OCI-M2 (cell line): ENCODE measurements around the gene PPP4C.

ENCODE experiments used
- DNase-seq: peaks from one replicate; lab custom pipeline; 2025; ENCODE audit not compliant: unreplicated experiment; lab: John Stamatoyannopoulos, UW

Gene PPP4C

DNA sequence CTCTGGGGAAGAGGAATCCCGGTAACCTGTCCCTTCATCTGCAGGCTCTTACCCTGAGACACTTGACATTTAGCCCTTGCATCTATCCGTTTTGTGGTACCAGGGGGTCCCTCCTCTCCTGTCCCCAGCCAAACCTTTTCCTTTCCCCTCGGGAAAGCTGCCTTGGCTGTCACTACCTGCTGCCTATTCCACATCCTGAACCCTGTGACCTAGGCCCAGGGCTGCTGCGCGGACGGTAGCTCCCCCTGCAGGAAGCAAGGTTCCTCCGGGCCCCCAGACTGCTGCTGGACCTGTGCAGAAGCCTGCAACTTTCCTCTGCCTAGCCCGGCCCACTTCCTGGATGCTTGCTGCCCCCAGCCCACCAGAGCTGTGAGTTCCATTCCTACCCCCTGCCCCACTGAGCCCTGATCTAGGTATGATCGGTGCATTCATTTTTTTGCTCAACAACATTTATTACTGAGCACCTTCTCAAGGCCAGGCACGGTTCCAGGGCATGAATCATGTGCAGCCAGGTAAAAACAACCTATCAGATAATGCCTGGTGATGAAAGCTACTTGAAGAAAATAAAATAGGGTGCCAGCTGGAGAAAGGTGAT lies 20.7 kb upstream of the PPP4C start:
- DNase-seq, result no peak

DNA sequence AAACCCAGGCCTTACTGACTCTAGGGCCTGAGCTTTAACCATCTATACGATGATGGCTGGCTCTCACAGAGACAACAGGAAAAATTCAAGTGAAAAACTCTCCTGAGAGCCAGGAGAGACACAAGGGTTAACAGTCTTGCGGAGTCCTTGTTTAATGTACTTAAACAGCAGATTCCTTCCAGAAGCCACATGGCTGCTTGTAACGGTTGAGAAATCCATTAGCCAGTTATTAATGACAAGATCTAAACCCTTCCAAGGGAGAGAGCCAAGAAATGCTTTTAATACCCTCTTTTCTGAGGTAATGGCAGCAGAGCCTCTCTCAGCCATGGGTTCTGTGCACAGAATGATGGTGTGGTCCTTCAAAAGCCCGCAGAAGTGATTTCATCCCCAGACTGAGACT lies 15.4 kb upstream of the PPP4C start:
- no peak for DNase-seq

DNA sequence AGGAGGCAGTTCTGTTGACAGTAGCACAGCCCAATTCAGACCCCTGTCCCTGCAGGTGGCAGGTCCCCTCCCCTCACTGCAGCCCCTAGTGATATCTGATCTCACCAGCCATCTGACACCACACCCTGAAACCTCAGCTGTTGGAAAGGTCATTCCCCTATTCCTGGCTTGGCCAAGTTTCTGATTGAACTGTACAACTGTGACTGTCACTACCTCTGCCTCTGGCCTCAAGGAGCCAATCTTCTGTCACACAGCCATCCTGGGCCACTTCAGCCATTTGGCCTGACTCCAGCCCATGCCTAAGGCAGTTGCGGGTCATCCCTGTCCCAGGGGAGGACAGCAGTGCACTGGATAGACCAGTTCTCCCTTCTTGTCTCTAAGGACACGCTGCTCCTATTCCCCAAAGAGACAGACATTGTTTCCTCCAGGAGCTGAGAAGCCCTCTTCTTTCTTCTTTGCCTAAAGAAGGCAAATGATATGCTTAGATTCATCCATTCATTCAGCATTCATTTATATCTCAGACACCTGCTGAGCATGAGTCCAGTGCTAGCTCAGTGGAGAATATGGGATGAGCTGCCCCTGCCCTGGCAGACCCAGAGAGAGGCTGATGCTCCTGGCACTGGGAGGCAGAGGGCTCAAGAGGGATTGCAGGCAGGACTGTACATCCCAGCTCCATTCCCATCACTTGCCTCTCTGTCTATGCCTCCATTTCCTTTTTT lies 14.8 kb upstream of the PPP4C start:
- no peak for DNase-seq

DNA sequence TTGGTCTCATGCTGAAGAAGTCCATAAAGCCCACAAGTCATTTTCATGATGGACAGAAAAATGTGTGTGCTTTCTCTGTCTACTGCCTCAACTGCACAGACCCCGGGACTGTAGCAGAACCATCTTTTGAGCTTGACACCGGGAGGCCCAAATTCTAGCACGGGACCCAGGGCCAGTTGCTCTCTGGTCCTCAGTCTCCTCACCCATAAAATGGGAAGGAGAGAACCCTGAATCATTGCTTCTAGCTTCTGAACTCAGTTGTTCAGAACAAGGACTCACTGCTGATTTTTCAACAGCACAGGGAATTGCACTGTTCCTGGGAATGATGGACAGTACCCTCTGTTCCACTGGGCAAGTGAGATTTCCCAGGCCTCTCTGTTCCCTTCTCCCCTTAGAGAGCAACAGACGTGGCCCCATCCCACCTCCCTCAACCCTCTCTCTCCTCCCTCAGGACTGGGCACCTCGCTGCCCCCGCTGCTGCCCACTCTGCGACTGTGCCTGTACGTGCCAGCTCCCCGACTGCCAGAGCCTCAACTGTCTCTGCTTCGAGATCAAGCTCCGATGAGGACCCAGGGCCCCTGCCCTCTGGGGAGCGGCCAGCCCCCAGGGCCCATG lies 12.4 kb upstream of the PPP4C start:
- no peak for DNase-seq

DNA sequence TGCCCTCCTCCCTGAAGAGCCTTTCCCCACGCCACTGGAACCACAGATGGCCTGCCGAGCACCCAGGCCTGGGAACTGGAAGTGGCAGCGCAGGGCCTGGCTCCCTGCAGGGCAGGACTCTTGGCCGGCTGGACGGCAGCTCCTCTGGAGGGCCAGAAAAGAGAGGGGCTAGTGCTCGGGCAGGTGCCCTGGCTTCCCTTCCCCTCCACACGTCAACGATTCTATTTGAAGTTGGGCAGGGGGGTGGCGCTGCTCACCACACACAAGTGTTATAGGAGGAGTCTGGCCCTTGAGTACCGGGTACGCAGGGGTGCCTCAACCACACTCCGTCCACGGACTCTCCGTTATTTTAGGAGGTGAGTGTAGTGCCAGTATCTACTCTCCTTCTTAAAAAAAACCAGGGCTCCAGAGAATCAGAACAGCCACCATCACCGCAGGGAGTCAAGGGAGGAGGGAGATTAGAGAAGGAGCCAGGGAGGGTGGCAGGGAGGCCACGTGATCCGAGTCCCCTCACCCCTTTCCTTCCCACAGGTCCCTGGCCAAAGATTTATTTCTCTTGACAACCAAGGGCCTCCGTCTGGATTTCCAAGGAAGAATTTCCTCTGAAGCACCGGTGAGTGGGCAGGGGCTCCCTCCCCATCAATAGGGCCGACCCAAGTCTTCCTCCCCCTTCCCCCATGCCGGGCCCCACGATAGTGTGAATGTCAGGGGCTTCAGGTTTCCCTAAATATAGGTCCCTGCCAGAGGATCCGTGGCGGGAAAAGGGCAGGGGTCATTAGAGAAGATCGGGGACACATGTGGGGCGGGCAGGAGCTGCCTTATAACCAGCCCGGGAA lies 11.7 kb upstream of the PPP4C start:
- DNase-seq, result no peak

DNA sequence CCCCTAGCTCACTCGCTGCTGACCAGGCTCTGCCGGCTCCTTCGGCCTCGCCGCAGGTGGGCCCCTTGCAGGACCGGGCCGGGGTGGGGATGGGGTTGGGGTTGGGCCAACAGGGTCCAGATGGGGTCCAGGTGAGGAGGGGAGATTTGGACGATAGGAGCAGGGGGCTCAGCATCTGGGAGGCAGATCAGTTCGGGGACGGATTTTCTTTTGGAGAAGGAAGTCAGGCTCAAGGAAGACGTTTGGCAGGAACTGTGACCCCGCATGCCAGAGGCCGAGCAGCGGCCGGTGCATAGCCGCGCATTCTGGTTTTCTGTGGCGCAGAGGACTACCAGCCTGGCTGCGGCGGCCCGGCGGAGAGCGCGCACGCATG lies 11.1 kb upstream of the PPP4C start:
- DNase-seq, result no peak

DNA sequence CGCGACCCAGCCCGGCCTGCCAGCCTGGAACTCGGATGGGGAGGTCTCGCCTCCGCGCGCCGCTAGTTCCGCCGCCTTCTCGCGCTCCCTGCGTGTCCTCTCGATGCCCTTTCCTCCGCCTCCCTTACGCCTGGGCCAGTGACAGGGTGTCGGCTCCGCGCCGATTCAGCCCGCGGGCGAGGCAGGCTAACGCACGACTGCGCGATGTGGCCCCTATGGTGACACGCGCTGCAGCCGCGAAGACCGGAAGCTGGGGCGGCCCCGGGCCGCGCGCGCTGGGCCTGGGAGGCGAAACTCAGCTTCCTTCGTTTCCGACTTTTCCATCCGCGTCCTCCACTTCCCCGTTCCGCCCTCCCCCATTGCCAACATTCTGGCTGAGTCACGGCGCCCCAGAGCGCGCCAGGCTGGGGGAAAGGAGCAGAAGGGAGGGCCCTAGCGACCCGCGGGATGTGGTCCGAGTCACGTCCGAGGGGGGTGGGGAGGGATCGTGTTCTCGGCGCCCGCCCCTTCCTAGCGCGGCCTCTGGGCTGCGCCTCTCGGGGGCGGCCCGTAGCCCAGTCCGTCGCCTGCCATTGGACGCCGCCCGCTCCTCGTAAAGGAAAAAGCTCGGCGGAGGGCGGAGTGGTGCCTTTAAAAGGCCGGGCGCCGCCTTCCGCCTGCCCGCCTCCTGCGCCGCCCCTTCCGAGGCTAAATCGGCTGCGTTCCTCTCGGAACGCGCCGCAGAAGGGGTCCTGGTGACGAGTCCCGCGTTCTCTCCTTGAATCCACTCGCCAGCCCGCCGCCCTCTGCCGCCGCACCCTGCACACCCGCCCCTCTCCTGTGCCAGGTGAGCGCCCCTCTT lies 10.5 kb upstream of the PPP4C start, which contains the start of gene ALDOA:
ALDOA (plus strand) TSS at position 659 of the 841 bp plus-strand sequence. CDS start 1,138 bp downstream, outside the sequence.
- DNase-seq, result peak; percentile 50

DNA sequence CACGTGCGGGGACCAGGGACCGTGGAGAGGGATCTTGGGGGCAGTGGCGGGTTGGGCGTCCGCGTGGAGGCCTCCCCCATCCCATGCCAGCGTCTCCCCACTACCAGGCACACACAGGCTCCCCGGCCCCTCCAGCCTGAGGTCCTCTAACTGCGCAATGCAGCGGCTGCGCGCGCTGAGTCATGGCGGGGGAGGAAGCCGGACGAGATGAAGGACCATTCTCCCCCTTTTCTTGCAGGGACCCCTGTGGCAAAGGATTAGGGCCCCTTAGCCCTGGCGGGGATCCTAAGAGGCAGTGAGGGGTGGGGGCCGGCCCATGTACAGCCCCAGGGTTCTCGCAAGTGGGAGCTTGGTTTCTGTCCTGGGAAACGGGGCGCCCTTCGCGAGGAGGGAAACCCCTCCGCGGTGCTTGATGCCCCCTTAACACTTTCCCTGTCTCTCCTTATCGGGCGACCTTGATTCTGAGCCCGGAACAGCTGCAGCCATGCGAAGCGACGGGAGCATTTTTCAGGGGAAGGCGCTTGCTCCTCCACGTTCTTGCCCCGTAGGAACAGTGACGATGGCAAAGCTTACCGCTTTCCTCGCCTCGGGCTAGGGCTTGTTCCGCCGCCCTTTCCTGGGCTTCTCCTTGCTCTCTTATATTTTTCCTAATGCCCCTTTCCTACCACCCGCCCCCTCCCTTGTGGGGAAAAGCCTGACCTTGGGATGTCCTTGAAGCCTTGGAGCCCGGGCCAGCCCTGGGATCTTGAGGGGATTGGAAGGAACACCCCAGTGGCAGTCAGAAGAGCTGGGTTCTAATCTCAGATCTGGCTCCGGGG lies 9.6 kb upstream of the PPP4C start:
- DNase-seq, result no peak

DNA sequence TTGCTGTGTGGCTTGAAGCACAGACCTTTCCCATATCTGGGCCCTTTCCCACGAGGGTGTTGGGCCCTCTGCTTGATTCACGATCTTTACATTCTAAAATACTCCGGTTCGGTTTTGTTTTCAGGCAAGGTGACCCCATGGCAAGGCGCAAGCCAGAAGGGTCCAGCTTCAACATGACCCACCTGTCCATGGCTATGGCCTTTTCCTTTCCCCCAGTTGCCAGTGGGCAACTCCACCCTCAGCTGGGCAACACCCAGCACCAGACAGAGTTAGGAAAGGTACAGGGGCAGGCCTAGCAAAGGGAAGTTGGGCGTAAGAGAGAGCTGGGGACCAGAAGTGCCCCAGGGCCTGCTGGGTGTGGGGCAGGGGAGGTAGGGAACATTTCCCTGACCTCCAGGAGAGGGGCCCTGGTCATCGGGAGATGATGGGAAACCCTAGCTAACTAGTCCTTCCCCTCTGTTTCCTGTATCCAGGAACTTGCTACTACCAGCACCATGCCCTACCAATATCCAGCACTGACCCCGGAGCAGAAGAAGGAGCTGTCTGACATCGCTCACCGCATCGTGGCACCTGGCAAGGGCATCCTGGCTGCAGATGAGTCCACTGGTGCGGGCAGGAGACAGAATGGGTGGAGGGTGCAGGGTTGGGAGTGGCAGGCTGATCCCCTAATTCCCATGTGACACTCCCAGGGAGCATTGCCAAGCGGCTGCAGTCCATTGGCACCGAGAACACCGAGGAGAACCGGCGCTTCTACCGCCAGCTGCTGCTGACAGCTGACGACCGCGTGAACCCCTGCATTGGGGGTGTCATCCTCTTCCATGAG lies 8.8 kb upstream of the PPP4C start:
- DNase-seq, result no peak

DNA sequence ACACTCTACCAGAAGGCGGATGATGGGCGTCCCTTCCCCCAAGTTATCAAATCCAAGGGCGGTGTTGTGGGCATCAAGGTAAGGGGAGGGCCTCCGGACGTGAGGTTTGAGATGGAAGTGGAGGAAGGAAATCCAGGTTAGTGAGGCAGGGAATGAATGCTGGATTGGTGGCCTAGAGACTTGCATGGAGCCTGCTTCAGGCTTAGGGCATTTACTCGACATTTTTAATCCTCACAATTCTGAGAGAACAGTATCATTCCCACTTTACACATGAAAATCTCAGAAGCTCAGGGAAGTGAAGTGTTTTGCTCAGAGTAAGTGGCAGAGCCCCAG lies 8.2 kb upstream of the PPP4C start:
- no peak for DNase-seq

DNA sequence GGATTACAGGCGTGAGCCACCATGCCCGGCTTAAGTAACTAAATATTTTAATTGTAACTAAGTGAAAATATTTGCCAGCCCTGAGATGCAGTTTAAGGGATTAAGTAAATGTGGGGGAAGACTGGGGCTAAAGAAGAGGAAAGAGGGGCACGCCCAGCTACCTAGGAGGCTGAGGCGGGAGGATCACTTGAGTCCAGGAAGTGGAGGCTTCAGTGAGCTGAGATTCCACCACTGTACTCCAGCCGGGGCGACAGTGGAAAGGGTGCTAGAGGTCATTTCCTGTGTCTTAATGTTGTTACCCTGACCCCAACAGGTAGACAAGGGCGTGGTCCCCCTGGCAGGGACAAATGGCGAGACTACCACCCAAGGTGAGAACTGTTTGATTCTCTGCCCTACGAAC lies 7.5 kb upstream of the PPP4C start:
- no peak for DNase-seq

DNA sequence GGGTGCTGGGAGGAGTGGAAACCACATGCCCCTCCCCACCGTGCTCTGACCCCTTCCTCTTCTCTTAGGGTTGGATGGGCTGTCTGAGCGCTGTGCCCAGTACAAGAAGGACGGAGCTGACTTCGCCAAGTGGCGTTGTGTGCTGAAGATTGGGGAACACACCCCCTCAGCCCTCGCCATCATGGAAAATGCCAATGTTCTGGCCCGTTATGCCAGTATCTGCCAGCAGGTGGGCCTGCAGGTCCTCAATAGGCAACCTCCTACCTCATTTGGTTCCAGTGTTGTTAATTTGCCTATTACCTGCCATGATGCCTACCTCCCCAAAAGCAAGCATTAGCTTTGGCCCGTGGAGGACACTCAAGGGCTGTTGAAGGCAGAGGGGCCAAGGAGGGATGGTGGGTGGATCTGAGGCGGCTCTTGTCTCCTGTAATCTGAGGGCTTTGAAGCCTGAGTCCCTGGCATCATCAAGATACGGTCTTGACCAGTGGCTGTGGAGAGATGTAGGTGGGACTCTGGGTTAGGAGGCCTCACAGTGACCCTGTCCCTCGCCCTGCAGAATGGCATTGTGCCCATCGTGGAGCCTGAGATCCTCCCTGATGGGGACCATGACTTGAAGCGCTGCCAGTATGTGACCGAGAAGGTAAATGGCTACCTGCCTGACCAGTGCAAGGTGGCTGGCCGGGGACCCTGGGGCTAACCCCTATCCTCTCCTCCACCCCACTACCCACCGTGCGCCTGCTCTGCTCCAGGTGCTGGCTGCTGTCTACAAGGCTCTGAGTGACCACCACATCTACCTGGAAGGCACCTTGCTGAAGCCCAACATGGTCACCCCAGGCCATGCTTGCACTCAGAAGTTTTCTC lies 6.8 kb upstream of the PPP4C start:
- DNase-seq, result no peak

DNA sequence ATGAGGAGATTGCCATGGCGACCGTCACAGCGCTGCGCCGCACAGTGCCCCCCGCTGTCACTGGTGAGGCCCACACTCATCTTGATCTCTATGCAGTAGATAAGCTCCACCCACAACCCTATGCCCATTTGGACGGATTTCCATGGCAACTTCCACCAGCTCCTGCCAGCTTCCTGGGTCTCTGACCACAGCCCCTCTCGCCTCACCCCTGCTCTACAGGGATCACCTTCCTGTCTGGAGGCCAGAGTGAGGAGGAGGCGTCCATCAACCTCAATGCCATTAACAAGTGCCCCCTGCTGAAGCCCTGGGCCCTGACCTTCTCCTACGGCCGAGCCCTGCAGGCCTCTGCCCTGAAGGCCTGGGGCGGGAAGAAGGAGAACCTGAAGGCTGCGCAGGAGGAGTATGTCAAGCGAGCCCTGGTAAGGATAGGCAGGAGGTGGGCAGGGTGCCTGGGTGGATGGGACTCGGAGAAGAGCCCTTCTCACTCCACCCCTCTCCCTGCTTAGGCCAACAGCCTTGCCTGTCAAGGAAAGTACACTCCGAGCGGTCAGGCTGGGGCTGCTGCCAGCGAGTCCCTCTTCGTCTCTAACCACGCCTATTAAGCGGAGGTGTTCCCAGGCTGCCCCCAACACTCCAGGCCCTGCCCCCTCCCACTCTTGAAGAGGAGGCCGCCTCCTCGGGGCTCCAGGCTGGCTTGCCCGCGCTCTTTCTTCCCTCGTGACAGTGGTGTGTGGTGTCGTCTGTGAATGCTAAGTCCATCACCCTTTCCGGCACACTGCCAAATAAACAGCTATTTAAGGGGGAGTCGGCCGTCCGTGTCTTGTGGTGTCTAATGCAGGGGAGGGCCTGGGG lies 6.0 kb upstream of the PPP4C start:
- no peak for DNase-seq

DNA sequence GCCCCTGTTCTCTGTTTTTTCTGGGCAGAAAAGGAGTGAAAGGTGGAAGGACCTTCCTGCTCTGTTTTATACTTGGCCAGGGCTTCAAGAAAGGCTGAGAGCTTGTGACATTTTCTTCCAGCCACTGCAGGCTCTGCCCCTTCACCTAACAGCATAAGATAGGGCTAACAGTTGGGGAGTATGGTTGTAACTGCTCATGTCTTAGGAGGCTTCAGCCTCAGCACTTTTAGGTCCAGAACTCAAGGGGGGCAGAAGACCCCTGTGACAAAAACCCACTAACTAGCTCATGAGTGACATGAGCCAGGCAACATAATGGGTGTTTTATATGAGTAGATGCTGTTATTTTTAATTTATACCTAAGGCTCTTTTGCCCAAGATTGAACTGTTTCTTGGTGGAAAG lies 5.3 kb upstream of the PPP4C start:
- DNase-seq, result no peak

DNA sequence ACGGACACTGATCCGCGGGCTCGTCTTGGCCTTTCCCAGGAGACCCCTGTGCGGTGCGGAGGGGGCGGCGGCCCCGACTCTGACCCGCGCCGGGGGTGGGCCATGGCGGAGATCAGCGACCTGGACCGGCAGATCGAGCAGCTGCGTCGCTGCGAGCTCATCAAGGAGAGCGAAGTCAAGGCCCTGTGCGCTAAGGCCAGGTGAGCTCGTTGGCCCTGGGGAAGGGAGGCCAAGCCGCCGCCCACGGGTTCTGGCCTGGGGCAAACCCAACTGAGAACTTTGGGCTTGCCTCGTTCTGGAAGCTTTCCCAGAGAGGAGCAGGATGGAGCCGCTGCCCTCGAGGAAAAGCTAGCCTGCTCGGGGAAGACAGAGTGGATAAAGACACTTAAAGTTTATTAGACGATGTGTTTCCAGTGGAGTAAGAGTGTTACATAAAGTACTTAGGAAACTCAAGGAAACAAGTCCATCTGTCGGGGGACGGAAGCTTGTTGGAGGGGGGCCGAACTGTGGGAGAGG lies 540 bp downstream of the PPP4C start:
- DNase-seq, result no peak

DNA sequence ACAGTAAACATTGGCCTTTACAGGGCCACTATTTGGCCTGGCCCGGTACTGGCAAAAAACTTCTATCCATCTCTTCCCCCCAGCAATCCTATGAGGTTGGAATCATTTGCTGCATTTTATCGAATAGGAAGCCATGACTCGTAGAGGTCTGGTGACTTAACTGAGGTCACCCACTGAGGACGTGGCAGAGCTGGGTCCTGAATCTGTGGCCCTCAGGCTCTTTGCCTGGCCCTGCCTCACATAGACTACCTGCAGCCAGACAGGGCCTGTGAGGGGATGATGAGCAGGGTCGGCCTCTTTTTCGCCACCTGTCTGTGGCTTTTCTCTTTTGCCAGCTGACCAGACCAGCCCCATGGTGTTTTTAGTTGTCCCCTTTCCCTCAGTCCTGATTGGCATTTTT lies 1.9 kb downstream of the PPP4C start:
- no peak for DNase-seq

DNA sequence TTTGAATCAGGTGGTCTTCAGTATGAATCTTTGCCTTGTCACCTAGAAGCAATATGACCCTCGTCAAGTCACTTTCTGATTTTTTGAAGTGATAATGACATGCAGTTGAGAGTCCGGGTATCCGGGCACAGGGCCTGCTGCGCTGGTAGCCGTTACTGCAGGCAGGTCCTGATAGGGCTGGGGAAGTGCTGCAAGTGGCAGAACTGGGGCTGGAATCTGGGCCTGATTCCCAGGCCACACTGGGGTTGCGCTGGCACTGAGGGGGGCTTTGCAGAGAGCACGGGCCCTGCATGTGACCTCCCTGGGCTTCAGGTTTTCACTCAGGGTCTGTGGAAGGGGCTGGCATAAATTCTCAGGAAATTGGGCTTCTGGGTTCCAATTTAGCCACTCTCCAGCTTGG lies 3.0 kb downstream of the PPP4C start:
- DNase-seq, result no peak
